NCI-H524 (cell line): Measurements from ENCODE around the gene PTPRU.

Experiments used
- DNase-seq, 2 experiments: peaks; one replicate each; lab custom pipeline; 2025; lab: John Stamatoyannopoulos, UW

PTPRU gene

GRCh38 chr1:29332204-29332603 lies 95.9 kb downstream of the PTPRU start:
- DNase-seq = peak; percentile 31 to 64

- DNase-seq = no peak
Observed at GRCh38 chr1:29333008-29333407, 96.7 kb downstream of the PTPRU start.

- DNase-seq = no peak
Observed at GRCh38 chr1:29335573-29335972, 99.3 kb downstream of the PTPRU start.

GRCh38 chr1:29338908-29339575 lies 102.7 kb downstream of the PTPRU start:
- peak in 1 of 2 experiments; percentile 11 for DNase-seq

GRCh38 chr1:29341936-29342335 lies 105.6 kb downstream of the PTPRU start:
- no peak for DNase-seq

- DNase-seq = peak; percentile 9 to 55
Observed at GRCh38 chr1:29342351-29342750, 106.0 kb downstream of the PTPRU start.

- DNase-seq = peak in 1 of 2 experiments; percentile 63
Observed at GRCh38 chr1:29342983-29343382, 106.7 kb downstream of the PTPRU start.

GRCh38 chr1:29343476-29343875 lies 107.2 kb downstream of the PTPRU start:
- DNase-seq = no peak

GRCh38 chr1:29343908-29344307 lies 107.6 kb downstream of the PTPRU start:
- DNase-seq = no peak

GRCh38 chr1:29344336-29344735 lies 108.0 kb downstream of the PTPRU start:
- peak in 1 of 2 experiments; percentile 25 for DNase-seq

GRCh38 chr1:29346576-29346975 lies 110.3 kb downstream of the PTPRU start:
- DNase-seq = no peak

GRCh38 chr1:29349871-29350491 lies 113.7 kb downstream of the PTPRU start:
- DNase-seq = no peak

- peak; percentile 89 to 94 for DNase-seq
Observed at GRCh38 chr1:29352719-29353420, 116.5 kb downstream of the PTPRU start.

GRCh38 chr1:29354511-29355098 lies 118.3 kb downstream of the PTPRU start:
- DNase-seq = no peak

GRCh38 chr1:29355375-29355774 lies 119.1 kb downstream of the PTPRU start:
- DNase-seq = no peak

- DNase-seq = no peak
Observed at GRCh38 chr1:29356663-29357062, 120.3 kb downstream of the PTPRU start.

GRCh38 chr1:29357452-29357851 lies 121.1 kb downstream of the PTPRU start:
- DNase-seq = no peak

GRCh38 chr1:29358183-29358582 lies 121.9 kb downstream of the PTPRU start:
- no peak for DNase-seq

GRCh38 chr1:29360768-29361167 lies 124.4 kb downstream of the PTPRU start:
- no peak for DNase-seq

GRCh38 chr1:29361686-29362085 lies 125.4 kb downstream of the PTPRU start:
- DNase-seq = no peak

GRCh38 chr1:29362116-29362515 lies 125.8 kb downstream of the PTPRU start:
- no peak for DNase-seq

- no peak for DNase-seq
Observed at GRCh38 chr1:29362764-29363163, 126.4 kb downstream of the PTPRU start.

- DNase-seq = no peak
Observed at GRCh38 chr1:29363536-29363935, 127.2 kb downstream of the PTPRU start.
